GM12878 (cell line): ENCODE results near the gene SMO. TPM values are rescaled to one million over a fixed set of nuclear protein-coding genes. Genes with fewer than 3 reads are reported as not detected.

Experiments
- ATAC-seq: fragments of 200-7000 bp; cut with Tn5 transposase; 3 replicates; pipeline ENCODE4 v1.9.1; 2020; ENCODE audit warnings: mild to moderate bottlenecking, moderate library complexity
- BruUV-seq: library from RNA; stranded (reverse); fragments of 400-500 nt; replicated peaks from 2 replicates; lab custom pipeline; 2021; lab: Mats Ljungman, UMichigan
- CTCF ChIA-PET: fragments of 300-600 bp; sonication (Branson Sonifier 250); formaldehyde crosslinking; extraction: SDS; loops from one replicate; lab custom pipeline; 2021; ENCODE audit warnings: inconsistent platforms; lab: Yijun Ruan, JAX
- POLR2A ChIA-PET: fragments of 350-600 bp; formaldehyde crosslinking; extraction: SDS; loops from one replicate; lab custom pipeline; 2021; ENCODE audit warnings: inconsistent platforms; lab: Charles Lee
- RAD21 ChIA-PET: fragments of 300-600 bp; sonication (Branson Sonifier 250); formaldehyde crosslinking; loops from one replicate; lab custom pipeline; 2023; ENCODE audit warnings: antibody characterized with exemption; ENCODE audit not compliant: unreplicated experiment; lab: Charles Lee
- SMC1A ChIA-PET: fragments of 300-600 bp; sonication (Branson Sonifier 250); formaldehyde crosslinking; loops from one replicate; lab custom pipeline; 2023; ENCODE audit not compliant: unreplicated experiment, uncharacterized antibody; lab: Charles Lee
- DNase-seq: peaks from one replicate; pipeline ENCODE4 v3.0.0-alpha.2; 2011; ENCODE audit warnings: low read depth, low spot score
- FAIRE-seq: peaks from 3 replicates; lab custom pipeline; 2011; peaks lifted over from hg19 to GRCh38; lab: Jason Lieb, UNC
- H2AFZ ChIP-seq: 2 replicates; pipeline ENCODE4 v1.6.0; 2011; ENCODE audit warnings: low read depth, low read length, control low read depth; ENCODE audit not compliant: control insufficient read depth
- H3K27ac ChIP-seq: 2 replicates; pipeline ENCODE4 v1.5.1; 2011; ENCODE audit warnings: control low read depth; ENCODE audit not compliant: control insufficient read depth, insufficient read depth
- H3K27me3 ChIP-seq, 2 experiments: replicated peaks in 1 of 2; 2 replicates each; pipeline versions ENCODE4 v1.6.0 to v1.6.1; 2011; ENCODE audit warnings: low read length in 1 of 2; ENCODE audit not compliant: control insufficient read depth in 2 of 2, insufficient read depth in 2 of 2
- H3K36me3 ChIP-seq, 2 experiments: 2 replicates each; pipeline ENCODE4 v1.5.1; 2011; ENCODE audit warnings: low read length in 1 of 2; ENCODE audit not compliant: control insufficient read depth in 2 of 2, insufficient read depth in 2 of 2
- H3K4me1 ChIP-seq: 2 replicates; pipeline ENCODE4 v1.6.1; 2011; ENCODE audit warnings: mild to moderate bottlenecking, low read length, moderate library complexity, mixed read lengths; ENCODE audit not compliant: control insufficient read depth, insufficient read depth
- H3K4me2 ChIP-seq: 2 replicates; pipeline ENCODE4 v1.6.0; 2011; ENCODE audit warnings: control low read depth; ENCODE audit not compliant: control insufficient read depth, insufficient read depth
- H3K4me3 ChIP-seq: fragments of 200-600 bp; sonication (generic); 2 replicates; pipeline ENCODE4 v1.5.1; 2016
- H3K79me2 ChIP-seq: 2 replicates; pipeline ENCODE4 v1.6.0; 2011; ENCODE audit warnings: low read length; ENCODE audit not compliant: control insufficient read depth, insufficient read depth
- H3K9ac ChIP-seq: 2 replicates; pipeline ENCODE4 v1.8.0; 2011; ENCODE audit warnings: low read length, control low read depth, mixed read lengths; ENCODE audit not compliant: control insufficient read depth, insufficient read depth
- H3K9me3 ChIP-seq: replicated peaks from 3 replicates; pipeline ENCODE4 v1.5.1; 2011; ENCODE audit warnings: mild to moderate bottlenecking, low read length; ENCODE audit not compliant: control insufficient read depth, insufficient read depth
- H4K20me1 ChIP-seq: 2 replicates; pipeline ENCODE4 v1.6.0; 2011; ENCODE audit not compliant: control insufficient read depth, insufficient read depth
- ASH2L ChIP-seq: fragments of 300-600, 200-600 bp; sonication (generic); IDR thresholded peaks from 2 replicates; pipeline ENCODE4 v1.6.1; 2017; ENCODE audit warnings: low read depth, mild to moderate bottlenecking, borderline replicate concordance
- BACH1 ChIP-seq: fragments of 450-650 bp; IDR thresholded peaks from 2 replicates; pipeline ENCODE4 v1.6.1; 2017; ENCODE audit warnings: mild to moderate bottlenecking, borderline replicate concordance
- BCL3 ChIP-seq: IDR thresholded peaks from 2 replicates; pipeline ENCODE4 v1.6.1; 2011; ENCODE audit warnings: borderline replicate concordance, low read depth, mild to moderate bottlenecking, moderate library complexity, low read length; ENCODE audit not compliant: insufficient read depth, poor library complexity, severe bottlenecking
- ETV6 ChIP-seq, 2 experiments: fragments of 450-650 bp in 1 of 2; IDR thresholded peaks in 1 of 2; conservative IDR thresholded peaks in 1 of 2; 2 replicates each; pipeline ENCODE4 v1.6.1; 2014; ENCODE audit warnings: antibody characterized with exemption in 1 of 2, borderline replicate concordance in 1 of 2, low read depth in 1 of 2, mild to moderate bottlenecking in 1 of 2, moderate library complexity in 1 of 2
- GATAD2B ChIP-seq: fragments of 450-650 bp; conservative IDR thresholded peaks from 2 replicates; pipeline ENCODE4 v1.6.1; 2017; ENCODE audit warnings: low read depth, mild to moderate bottlenecking, moderate library complexity
- HSF1 ChIP-seq: fragments of 150-350 bp; IDR thresholded peaks from 2 replicates; pipeline ENCODE4 v1.6.1; 2014; ENCODE audit warnings: mild to moderate bottlenecking, low read depth, low read length
- IKZF1 ChIP-seq: fragments of 450-650 bp; conservative IDR thresholded peaks from 2 replicates; pipeline ENCODE4 v1.6.1; 2017; ENCODE audit warnings: antibody characterized with exemption, mild to moderate bottlenecking
- LARP7 ChIP-seq: fragments of 450-650 bp; IDR thresholded peaks from 2 replicates; pipeline ENCODE4 v1.6.1; 2017; ENCODE audit warnings: mild to moderate bottlenecking
- MTA2 ChIP-seq: fragments of 450-650 bp; IDR thresholded peaks from 2 replicates; pipeline ENCODE4 v1.6.1; 2016; ENCODE audit warnings: low read depth, mild to moderate bottlenecking, moderate library complexity
- NFXL1 ChIP-seq: fragments of 450-650 bp; IDR thresholded peaks from 2 replicates; pipeline ENCODE4 v1.6.1; 2017; ENCODE audit warnings: antibody characterized with exemption, mild to moderate bottlenecking, borderline replicate concordance
- SMARCA5 ChIP-seq: fragments of 450-650 bp; IDR thresholded peaks from 2 replicates; pipeline ENCODE4 v1.6.1; 2017; ENCODE audit warnings: mild to moderate bottlenecking
- SPI1 ChIP-seq: IDR thresholded peaks from 2 replicates; pipeline ENCODE4 v1.6.1; 2011; ENCODE audit warnings: low read depth, mild to moderate bottlenecking, low read length, moderate library complexity, borderline replicate concordance; ENCODE audit not compliant: insufficient read depth
- TARDBP ChIP-seq: IDR thresholded peaks from 2 replicates; pipeline ENCODE4 v1.6.1; 2016; ENCODE audit warnings: borderline replicate concordance
- YY1 ChIP-seq: IDR thresholded peaks from 2 replicates; pipeline ENCODE4 v1.6.1; 2011; ENCODE audit warnings: low read depth, mild to moderate bottlenecking, low read length
- ZNF687 ChIP-seq: fragments of 450-650 bp; IDR thresholded peaks from 2 replicates; pipeline ENCODE4 v1.6.1; 2017; ENCODE audit warnings: mild to moderate bottlenecking, moderate library complexity
- WGBS: methylation state at CpG from one replicate; pipeline ENCODE4 v1.1.6; 2016; ENCODE audit warnings: low lambda C conversion rate; ENCODE audit not compliant: insufficient replicate concordance, insufficient coverage; ENCODE audit errors: missing lambda C conversion rate; 5-methylcytosine and 5-hydroxymethylcytosine counted together
- in situ Hi-C: fragments of 300-500 bp; cut with MboI; formaldehyde crosslinking; loops from 9 replicates; pipeline ENCODE4 v1.14.3; 2018; ENCODE audit warnings: mixed read lengths
- intact Hi-C: fragments of 100-400 bp; cut with micrococcal nuclease; formaldehyde crosslinking; loops from one replicate; pipeline ENCODE4 v1.14.2; 2022; ENCODE audit not compliant: unreplicated experiment
- polyA plus RNA-seq, 11 experiments: library from polyadenylated mRNA; depleted of rRNA in 4 of 11; unstranded in 6 of 11; stranded (reverse) in 5 of 11; fragments of >200 nt; fragmentation: Nextera tagmentation in 4 of 11; fragmentation: Illumina TruSeq in 1 of 11; extraction: Ambion mirVana in 4 of 11; extraction: Trizol in 1 of 11; gene quantifications; 1 replicate in 1 of 11; 2 replicates in 10 of 11; pipeline versions ENCODE4 v1.2.1 to v1.2.3, GENCODE V29; 2011 to 2016; ENCODE audit warnings: inconsistent platforms in 2 of 11, missing spikeins in 2 of 11, low read depth in 1 of 11
- total RNA-seq, 4 experiments: library from RNA; depleted of rRNA in 3 of 4; stranded (reverse); fragments of >200 nt in 3 of 4; fragmentation: Illumina TruSeq in 1 of 4; extraction: Trizol in 1 of 4; gene quantifications; 2 replicates each; pipeline versions ENCODE4 v1.2.1 to v1.2.3, GENCODE V29; 2013 to 2021

The SMO gene
- total and polyA plus RNA-seq, 10 of the 15 experiments (the other 5 are each of a cell fraction or from before 2014, with no cell fraction given) = 0.40 to 11.2 (median 2.6) TPM

GRCh38 chr7:129169171-129169671, 19.2 kb upstream of the SMO start:
- 1% methylated on average over 26 of the region's 47 CpGs for WGBS
- DNase-seq (no peak), FAIRE-seq (no peak), ATAC-seq (peak; percentile 78)
- Histone ChIP-seq H3K27me3 (no peaks in the 10 kb centered on the region), H4K20me1 (no peaks in the 10 kb centered on the region), H3K4me1 (peaks cover 33% of the 10 kb centered on the region), H3K4me3 (peak overlapping the region; percentile 52), H2AFZ (peak overlapping the region; percentile 44; the same call in 1 of the 2 replicates), H3K9me3 (no peaks in the 10 kb centered on the region), H3K4me2 (peak overlapping the region; percentile 80), H3K27ac (peak overlapping the region; percentile 77), H3K79me2 (no peaks in the 10 kb centered on the region), H3K9ac (peak overlapping the region; percentile 66), H3K36me3 (peaks cover 14 to 15% of the 10 kb centered on the region in 2 experiments)
- RAD21 ChIA-PET = interaction anchor here (0.8 to 4.0 kb wide), 5 partner anchors 11 to 95 kb away, joined by 3 to 37 read pairs (median 4); partner anchors contain the start of gene TSPAN33
- POLR2A ChIA-PET = interaction anchor here (0.7 to 5.3 kb wide), 4 partner anchors 19 to 307 kb away, joined by 3 to 32 read pairs (median 3); partner anchors contain the start of gene ATP6V1F
- CTCF ChIA-PET = interaction anchor here (0.6 to 2.4 kb wide), 12 partner anchors 9 to 286 kb away, joined by 3 to 9 read pairs (median 4); no protein-coding TSS in a partner anchor
- SMC1A ChIA-PET = interaction anchor here (0.6 to 3.3 kb wide), 13 partner anchors 9 to 205 kb away, joined by 3 to 9 read pairs (median 3); no protein-coding TSS in a partner anchor
- intact Hi-C loops = no loop called here
- in situ Hi-C loops = no loop called here
- BruUV-seq = no TSS peak
- no peak for TF ChIP-seq ASH2L
- TF ChIP-seq TARDBP = peak; percentile 28; the same call in 1 of the 2 replicates
- peak; percentile 4; the same call in 1 of the 2 replicates for TF ChIP-seq YY1
- TF ChIP-seq NFXL1 = peak; percentile 88
- peak; percentile 53; the same call in 1 of the 2 replicates for TF ChIP-seq LARP7
- TF ChIP-seq IKZF1 = 0 out of 2 replicates have a peak, but pooled peaks have one; percentile 7
- TF ChIP-seq ETV6 (conservative IDR thresholded peaks at IDR 0.05 in 1 of 2, IDR thresholded peaks at IDR 0.05 in 1 of 2; ENCODE audit: borderline replicate concordance in 1 of 2, low read depth in 1 of 2) = no peak
- TF ChIP-seq ZNF687 = peak; percentile 35; the same call in 1 of the 2 replicates
- no peak for TF ChIP-seq SPI1
- peak; percentile 68; the same call in 1 of the 2 replicates for TF ChIP-seq BACH1
- TF ChIP-seq GATAD2B = peak; percentile 62; the same call in 1 of the 2 replicates
- peak; percentile 11 for TF ChIP-seq BCL3
- TF ChIP-seq HSF1 = no peak
- 0 out of 2 replicates have a peak, but pooled peaks have one; percentile 7 for TF ChIP-seq MTA2
- 0 out of 2 replicates have a peak, but pooled peaks have one; percentile 36 for TF ChIP-seq SMARCA5
